NB4 (cell line): ENCODE measurements around the gene HLA-DPA1.

Source experiments
- CTCF ChIP-seq: IDR thresholded peaks from one replicate; pipeline ENCODE4 v1.5.1; 2012; ENCODE audit warnings: low read depth, low read length
- MYC ChIP-seq: IDR thresholded peaks from 2 replicates; pipeline ENCODE4 v1.6.1; 2011; ENCODE audit warnings: low read depth, low read length
- POLR2A ChIP-seq: IDR thresholded peaks from 2 replicates; pipeline ENCODE4 v1.6.1; 2011; ENCODE audit warnings: mild to moderate bottlenecking; ENCODE audit not compliant: insufficient read length; ENCODE audit errors: extremely low read depth

- TF ChIP-seq POLR2A (no peak), CTCF (no peak), MYC (no peak)
Measured at GRCh38 chr6:33120001-33120400, 46.6 kb upstream of the HLA-DPA1 start.
